H9 (cell line): Measurements from ENCODE around the gene GAREM1. TPM values are rescaled to one million over a fixed set of nuclear protein-coding genes. Genes with fewer than 3 reads are reported as not detected.

ENCODE experiments used
- DNase-seq: peaks from one replicate; pipeline ENCODE4 v3.0.0-alpha.2; 2017
- H2AFZ ChIP-seq: one replicate; pipeline ENCODE4 v1.6.1; 2013; ENCODE audit warnings: mild to moderate bottlenecking, low read length, control low read depth, moderate library complexity
- H2AK5ac ChIP-seq: 2 replicates; pipeline ENCODE4 v1.6.1; 2013; ENCODE audit warnings: low read length, control low read depth, mixed read lengths; ENCODE audit not compliant: insufficient read length
- H2BK120ac ChIP-seq: one replicate; pipeline ENCODE4 v1.6.1; 2013; ENCODE audit warnings: low read depth, mild to moderate bottlenecking, low read length, control low read depth, inconsistent platforms; ENCODE audit not compliant: poor library complexity, severe bottlenecking
- H2BK12ac ChIP-seq: 2 replicates; pipeline ENCODE4 v1.6.1; 2013; ENCODE audit warnings: low read length, control low read depth, mixed read lengths, low read depth; ENCODE audit not compliant: insufficient read length
- H2BK15ac ChIP-seq: 2 replicates; pipeline ENCODE4 v1.6.1; 2013; ENCODE audit warnings: low read depth, low read length, control low read depth
- H2BK20ac ChIP-seq: one replicate; pipeline ENCODE4 v1.6.1; 2013; ENCODE audit warnings: low read depth, mild to moderate bottlenecking, low read length, control low read depth, inconsistent platforms; ENCODE audit not compliant: poor library complexity, severe bottlenecking
- H2BK5ac ChIP-seq: 2 replicates; pipeline ENCODE4 v1.6.1; 2013; ENCODE audit warnings: low read length, control low read depth, mixed read lengths; ENCODE audit not compliant: insufficient read length
- H3K14ac ChIP-seq: 2 replicates; pipeline ENCODE4 v1.6.1; 2013; ENCODE audit warnings: low read length, control low read depth; ENCODE audit not compliant: insufficient read depth
- H3K18ac ChIP-seq: 2 replicates; pipeline ENCODE4 v1.6.1; 2013; ENCODE audit warnings: low read depth, mild to moderate bottlenecking, mixed read lengths, low read length, control low read depth; ENCODE audit not compliant: insufficient read length
- H3K23ac ChIP-seq: 2 replicates; pipeline ENCODE4 v1.6.1; 2013; ENCODE audit warnings: low read length, control low read depth, mixed read lengths, low read depth; ENCODE audit not compliant: insufficient read length
- H3K23me2 ChIP-seq: 2 replicates; pipeline ENCODE4 v1.6.1; 2013; ENCODE audit warnings: low read depth, mild to moderate bottlenecking, mixed read lengths, low read length, control low read depth; ENCODE audit not compliant: insufficient read length, poor library complexity, severe bottlenecking
- H3K27ac ChIP-seq: 2 replicates; pipeline ENCODE4 v1.5.1; 2013; ENCODE audit warnings: low read length, control low read depth, mixed read lengths, low read depth; ENCODE audit not compliant: insufficient read length
- H3K27me3 ChIP-seq: 2 replicates; pipeline ENCODE4 v1.6.1; 2013; ENCODE audit warnings: low read length, control low read depth, inconsistent platforms; ENCODE audit not compliant: insufficient read depth
- H3K4ac ChIP-seq: 2 replicates; pipeline ENCODE4 v1.6.1; 2013; ENCODE audit warnings: low read depth, mild to moderate bottlenecking, control low read depth, inconsistent platforms, low read length, moderate library complexity
- H3K4me1 ChIP-seq: 2 replicates; pipeline ENCODE4 v1.6.1; 2013; ENCODE audit warnings: low read length, control low read depth, inconsistent platforms; ENCODE audit not compliant: insufficient read depth
- H3K4me2 ChIP-seq: 2 replicates; pipeline ENCODE4 v1.6.1; 2013; ENCODE audit warnings: low read length, control low read depth, mixed read lengths; ENCODE audit not compliant: insufficient read length, insufficient read depth
- H3K56ac ChIP-seq: 2 replicates; pipeline ENCODE4 v1.6.1; 2013; ENCODE audit warnings: low read depth, mild to moderate bottlenecking, mixed read lengths, low read length, control low read depth; ENCODE audit not compliant: insufficient read length
- H3K79me1 ChIP-seq: 2 replicates; pipeline ENCODE4 v1.6.1; 2013; ENCODE audit warnings: low read depth, mild to moderate bottlenecking, moderate library complexity, low read length, control low read depth, inconsistent platforms; ENCODE audit not compliant: insufficient read depth, poor library complexity, severe bottlenecking
- H3K79me2 ChIP-seq: 2 replicates; pipeline ENCODE4 v1.6.1; 2013; ENCODE audit warnings: low read length, control low read depth, inconsistent platforms; ENCODE audit not compliant: insufficient read depth
- H3K9ac ChIP-seq: 2 replicates; pipeline ENCODE4 v1.6.1; 2013; ENCODE audit warnings: low read length, control low read depth, mixed read lengths; ENCODE audit not compliant: insufficient read length; ENCODE audit errors: extremely low read depth
- H3K9me3 ChIP-seq: one replicate; pipeline ENCODE4 v1.6.1; 2013; ENCODE audit warnings: low read depth, low read length, inconsistent platforms; ENCODE audit not compliant: control insufficient read depth
- H3T11ph ChIP-seq: one replicate; pipeline ENCODE4 v1.6.1; 2013; ENCODE audit warnings: mild to moderate bottlenecking, low read length, control low read depth, inconsistent platforms
- H4K20me1 ChIP-seq: one replicate; pipeline ENCODE4 v1.6.1; 2013; ENCODE audit not compliant: control insufficient read depth, insufficient read length, insufficient read depth
- H4K5ac ChIP-seq: 2 replicates; pipeline ENCODE4 v1.6.1; 2013; ENCODE audit warnings: low read depth, mild to moderate bottlenecking, mixed read lengths, low read length, control low read depth; ENCODE audit not compliant: insufficient read length
- H4K8ac ChIP-seq: replicated peaks from 2 replicates; pipeline ENCODE4 v1.6.1; 2013; ENCODE audit warnings: low read length, control low read depth, mixed read lengths, low read depth; ENCODE audit not compliant: insufficient read length
- H4K91ac ChIP-seq: 2 replicates; pipeline ENCODE4 v1.6.1; 2013; ENCODE audit warnings: low read depth, mild to moderate bottlenecking, moderate library complexity, mixed read lengths, low read length, control low read depth; ENCODE audit not compliant: insufficient read length
- H3K27ac Mint-ChIP-seq, 3 experiments: 2 replicates in 2 of 3; 3 replicates in 1 of 3; pipeline ENCODE4 v1.8.0; 2020 to 2021; ENCODE audit warnings: mixed read lengths in 3 of 3, mild to moderate bottlenecking in 1 of 3, moderate library complexity in 1 of 3
- H3K27me3 Mint-ChIP-seq: 2 replicates; pipeline ENCODE4 v1.8.0; 2021; ENCODE audit warnings: low read depth, mild to moderate bottlenecking, moderate library complexity, mixed read lengths
- H3K36me3 Mint-ChIP-seq, 3 experiments: 2 replicates in 2 of 3; 3 replicates in 1 of 3; pipeline ENCODE4 v1.8.0; 2020 to 2021; ENCODE audit warnings: low read depth in 3 of 3, mixed read lengths in 3 of 3; ENCODE audit not compliant: insufficient read depth in 1 of 3
- H3K4me1 Mint-ChIP-seq, 2 experiments: 2 replicates each; pipeline ENCODE4 v1.8.0; 2020; ENCODE audit warnings: mixed read lengths in 2 of 2
- H3K4me3 Mint-ChIP-seq, 2 experiments: 2 replicates in 1 of 2; 3 replicates in 1 of 2; pipeline ENCODE4 v1.8.0; 2020 to 2021; ENCODE audit warnings: mild to moderate bottlenecking in 2 of 2, mixed read lengths in 2 of 2, moderate library complexity in 1 of 2
- H3K9me3 Mint-ChIP-seq, 2 experiments: 2 replicates in 1 of 2; 3 replicates in 1 of 2; pipeline ENCODE4 v1.8.0; 2020; ENCODE audit warnings: mild to moderate bottlenecking in 2 of 2, mixed read lengths in 2 of 2, moderate library complexity in 1 of 2
- WGBS: extraction: QIAGEN DNeasy Blood & Tissue Kit; methylation state at CpG from one replicate; pipeline ENCODE4 v1.1.7; 2013; ENCODE audit warnings: missing lambda C conversion rate, low lambda C conversion rate, mixed read lengths; ENCODE audit not compliant: insufficient read length; ENCODE audit errors: extremely low coverage; 5-methylcytosine and 5-hydroxymethylcytosine counted together
- total RNA-seq: library from RNA; stranded (reverse); gene quantifications from 2 replicates; pipeline ENCODE4 v1.2.1, GENCODE V29; 2021
- TF ChIP-seq, protein P1 (sequence below): fragments of 200-600 bp; sonication (generic); conservative IDR thresholded peaks from 3 replicates; pipeline ENCODE4 v1.8.0; 2021; ENCODE audit warnings: antibody characterized with exemption, mild to moderate bottlenecking

GAREM1 gene
- total RNA-seq, 1 experiment from 2014 or later: 4.4 TPM

GRCh38 chr18:32460171-32460731 lies 10.4 kb downstream of the GAREM1 start:
- Histone ChIP-seq H3K9ac (no peak overlapping the region), H3K4me2 (no peak overlapping the region), H3K4ac (no peak overlapping the region), H3K79me1 (no peaks in the 10 kb centered on the region), H2BK12ac (no peak overlapping the region), H4K20me1 (no peaks in the 10 kb centered on the region), H3K27ac (no peak overlapping the region), H3K56ac (no peak overlapping the region), H2BK20ac (no peak overlapping the region), H3K27me3 (no peaks in the 10 kb centered on the region), H3K4me1 (peaks cover 1% of the 10 kb centered on the region; the same call in 1 of the 2 replicates), H2BK5ac (no peak overlapping the region), H3K79me2 (no peaks in the 10 kb centered on the region; the same call in 1 of the 2 replicates), H3K23ac (no peak overlapping the region), H3K9me3 (no peaks in the 10 kb centered on the region), H4K91ac (no peak overlapping the region), H4K5ac (no peak overlapping the region), H2BK120ac (no peak overlapping the region), H2BK15ac (no peak overlapping the region), H2AFZ (no peak overlapping the region), H2AK5ac (no peak overlapping the region), H4K8ac (no peak overlapping the region), H3K23me2 (no peaks in the 10 kb centered on the region), H3T11ph (no peak overlapping the region), H3K18ac (no peak overlapping the region), H3K14ac (no peak overlapping the region)
- H3K4me3 Mint-ChIP-seq: no peak overlapping the region
- no peak for DNase-seq
- no peak overlapping the region for H3K27ac Mint-ChIP-seq
- no CpG with 5 or more reads among the region's 4 CpGs for WGBS
- H3K36me3 Mint-ChIP-seq: no peaks in the 10 kb centered on the region
- peaks cover 8 to 14% of the 10 kb centered on the region in 2 experiments for H3K4me1 Mint-ChIP-seq
- no peaks in the 10 kb centered on the region for H3K9me3 Mint-ChIP-seq
- TF ChIP-seq, protein P1, sequence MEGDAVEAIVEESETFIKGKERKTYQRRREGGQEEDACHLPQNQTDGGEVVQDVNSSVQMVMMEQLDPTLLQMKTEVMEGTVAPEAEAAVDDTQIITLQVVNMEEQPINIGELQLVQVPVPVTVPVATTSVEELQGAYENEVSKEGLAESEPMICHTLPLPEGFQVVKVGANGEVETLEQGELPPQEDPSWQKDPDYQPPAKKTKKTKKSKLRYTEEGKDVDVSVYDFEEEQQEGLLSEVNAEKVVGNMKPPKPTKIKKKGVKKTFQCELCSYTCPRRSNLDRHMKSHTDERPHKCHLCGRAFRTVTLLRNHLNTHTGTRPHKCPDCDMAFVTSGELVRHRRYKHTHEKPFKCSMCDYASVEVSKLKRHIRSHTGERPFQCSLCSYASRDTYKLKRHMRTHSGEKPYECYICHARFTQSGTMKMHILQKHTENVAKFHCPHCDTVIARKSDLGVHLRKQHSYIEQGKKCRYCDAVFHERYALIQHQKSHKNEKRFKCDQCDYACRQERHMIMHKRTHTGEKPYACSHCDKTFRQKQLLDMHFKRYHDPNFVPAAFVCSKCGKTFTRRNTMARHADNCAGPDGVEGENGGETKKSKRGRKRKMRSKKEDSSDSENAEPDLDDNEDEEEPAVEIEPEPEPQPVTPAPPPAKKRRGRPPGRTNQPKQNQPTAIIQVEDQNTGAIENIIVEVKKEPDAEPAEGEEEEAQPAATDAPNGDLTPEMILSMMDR: no peak
- H3K27me3 Mint-ChIP-seq: no peaks in the 10 kb centered on the region
